Uterus (tissue), 2 donors: ENCODE results near the gene ASCL5.

Experiments used
- CTCF ChIP-seq, 4 experiments: fragments of 200-600 bp in 2 of 4; fragments of 450-650 bp in 2 of 4; sonication (generic) in 2 of 4; IDR thresholded peaks; one replicate each; pipeline ENCODE4 v1.5.1; 2016 to 2019; ENCODE audit warnings: antibody characterized with exemption in 4 of 4, mild to moderate bottlenecking in 2 of 4, moderate library complexity in 1 of 4
- POLR2A ChIP-seq, 2 donors: fragments of 450-650 bp; IDR thresholded peaks; one replicate each; pipeline ENCODE4 v1.6.1; 2016; ENCODE audit warnings: antibody characterized with exemption in 2 of 2, mild to moderate bottlenecking in 1 of 2, moderate library complexity in 1 of 2

- TF ChIP-seq CTCF (IDR thresholded peaks at IDR 0.05), result no peak
- TF ChIP-seq POLR2A (IDR thresholded peaks at IDR 0.05), result no peak
Measured at GRCh38 chr1:201103666-201104065, 23.3 kb downstream of the ASCL5 start.
